ENCODE measurements around the gene PREB.
"Not testable (repeated sequence)": the region's sequence is repeated elsewhere in the genome, so short reads cannot be mapped to it uniquely, and the experiment has no call there.

PREB gene

GRCh38 chr2:27130396-27130795 lies 4.0 kb downstream of the PREB start:
- FAIRE-seq (no peak), DNase-seq (ENCODE audit: insufficient read length, low spot score) (no peak)
- no peak for TF ChIP-seq POLR2A (IDR thresholded peaks at IDR 0.05; ENCODE audit: low read depth, low read length)
- no peak for TF ChIP-seq POLR2AphosphoS5 (IDR thresholded peaks at IDR 0.05; ENCODE audit: low read depth, low read length)
- no peak for TF ChIP-seq TAF1 (IDR thresholded peaks at IDR 0.05; ENCODE audit: low read depth, low read length)
- TF ChIP-seq SPI1 (IDR thresholded peaks at IDR 0.05; ENCODE audit: low read depth, low read length): no peak
- TF ChIP-seq POU2F2 (IDR thresholded peaks at IDR 0.05; ENCODE audit: low read depth, low read length): no peak
- TF ChIP-seq PAX5 (IDR thresholded peaks at IDR 0.05; ENCODE audit: insufficient read depth, low read length, severe bottlenecking): no peak

GRCh38 chr2:27128668-27129571 lies 5.5 kb downstream of the PREB start:
- TF ChIP-seq SPI1 (IDR thresholded peaks at IDR 0.05; ENCODE audit: low read depth, low read length) (no peak), POLR2A (IDR thresholded peaks at IDR 0.05; ENCODE audit: low read depth, low read length) (no peak), PAX5 (IDR thresholded peaks at IDR 0.05; ENCODE audit: insufficient read depth, low read length, severe bottlenecking) (no peak), TAF1 (IDR thresholded peaks at IDR 0.05; ENCODE audit: low read depth, low read length) (no peak)
- FAIRE-seq (no peak), DNase-seq (ENCODE audit: insufficient read length, low spot score) (no peak)

- FAIRE-seq: no peak
- no peak for DNase-seq (ENCODE audit: insufficient read length, low spot score)
- TF ChIP-seq PAX5 (IDR thresholded peaks at IDR 0.05; ENCODE audit: insufficient read depth, low read length, severe bottlenecking) (no peak), SPI1 (IDR thresholded peaks at IDR 0.05; ENCODE audit: low read depth, low read length) (no peak), POLR2A (IDR thresholded peaks at IDR 0.05; ENCODE audit: low read depth, low read length) (no peak), POLR2AphosphoS5 (IDR thresholded peaks at IDR 0.05; ENCODE audit: low read depth, low read length) (no peak), POU2F2 (IDR thresholded peaks at IDR 0.05; ENCODE audit: low read depth, low read length) (no peak), TAF1 (IDR thresholded peaks at IDR 0.05; ENCODE audit: low read depth, low read length) (no peak)
These were observed 6.4 kb downstream of the PREB start for GRCh38 chr2:27127883-27128667.

GRCh38 chr2:27126252-27126710 lies 8.2 kb downstream of the PREB start:
- TF ChIP-seq POU2F2 (IDR thresholded peaks at IDR 0.05; ENCODE audit: low read depth, low read length) (no peak), SPI1 (IDR thresholded peaks at IDR 0.05; ENCODE audit: low read depth, low read length) (no peak), PAX5 (IDR thresholded peaks at IDR 0.05; ENCODE audit: insufficient read depth, low read length, severe bottlenecking) (no peak), POLR2AphosphoS5 (IDR thresholded peaks at IDR 0.05; ENCODE audit: low read depth, low read length) (no peak), POLR2A (IDR thresholded peaks at IDR 0.05; ENCODE audit: low read depth, low read length) (no peak), TAF1 (IDR thresholded peaks at IDR 0.05; ENCODE audit: low read depth, low read length) (no peak)
- DNase-seq (ENCODE audit: insufficient read length, low spot score): no peak
- no peak for FAIRE-seq

- TF ChIP-seq POU2F2 (IDR thresholded peaks at IDR 0.05; ENCODE audit: low read depth, low read length) (no peak), PAX5 (IDR thresholded peaks at IDR 0.05; ENCODE audit: insufficient read depth, low read length, severe bottlenecking) (no peak), SPI1 (IDR thresholded peaks at IDR 0.05; ENCODE audit: low read depth, low read length) (no peak), TAF1 (IDR thresholded peaks at IDR 0.05; ENCODE audit: low read depth, low read length) (no peak), POLR2A (IDR thresholded peaks at IDR 0.05; ENCODE audit: low read depth, low read length) (no peak), POLR2AphosphoS5 (IDR thresholded peaks at IDR 0.05; ENCODE audit: low read depth, low read length) (no peak)
- FAIRE-seq (no peak), DNase-seq (ENCODE audit: insufficient read length, low spot score) (no peak)
These were observed 9.3 kb downstream of the PREB start for GRCh38 chr2:27125104-27125503.

GRCh38 chr2:27123302-27124150 lies 10.9 kb downstream of the PREB start, which contains the start of gene ABHD1:
TSS of gene ABHD1 (plus strand) at chr2:27123815. CDS start at chr2:27123949, 134 bp downstream.
- DNase-seq (ENCODE audit: insufficient read length, low spot score): no peak
- TF ChIP-seq POLR2A (IDR thresholded peaks at IDR 0.05; ENCODE audit: low read depth, low read length): no peak
- no peak for TF ChIP-seq SPI1 (IDR thresholded peaks at IDR 0.05; ENCODE audit: low read depth, low read length)
- no peak for TF ChIP-seq POU2F2 (IDR thresholded peaks at IDR 0.05; ENCODE audit: low read depth, low read length)
- no peak for TF ChIP-seq TAF1 (IDR thresholded peaks at IDR 0.05; ENCODE audit: low read depth, low read length)
- TF ChIP-seq PAX5 (IDR thresholded peaks at IDR 0.05; ENCODE audit: insufficient read depth, low read length, severe bottlenecking): no peak
- TF ChIP-seq POLR2AphosphoS5 (IDR thresholded peaks at IDR 0.05; ENCODE audit: low read depth, low read length): no peak
- peak; percentile 73 for FAIRE-seq

- TF ChIP-seq SPI1 (IDR thresholded peaks at IDR 0.05; ENCODE audit: low read depth, low read length) (no peak), PAX5 (IDR thresholded peaks at IDR 0.05; ENCODE audit: insufficient read depth, low read length, severe bottlenecking) (no peak), POU2F2 (IDR thresholded peaks at IDR 0.05; ENCODE audit: low read depth, low read length) (no peak), POLR2A (IDR thresholded peaks at IDR 0.05; ENCODE audit: low read depth, low read length) (no peak), TAF1 (IDR thresholded peaks at IDR 0.05; ENCODE audit: low read depth, low read length) (no peak), POLR2AphosphoS5 (IDR thresholded peaks at IDR 0.05; ENCODE audit: low read depth, low read length) (no peak)
- no peak for DNase-seq (ENCODE audit: insufficient read length, low spot score)
- no peak for FAIRE-seq
These were observed 11.6 kb downstream of the PREB start for GRCh38 chr2:27122791-27123190.

GRCh38 chr2:27121906-27122305 lies 12.5 kb downstream of the PREB start:
- TF ChIP-seq PAX5 (IDR thresholded peaks at IDR 0.05; ENCODE audit: insufficient read depth, low read length, severe bottlenecking): no peak
- TF ChIP-seq POLR2AphosphoS5 (IDR thresholded peaks at IDR 0.05; ENCODE audit: low read depth, low read length): no peak
- DNase-seq (ENCODE audit: insufficient read length, low spot score) (no peak), FAIRE-seq (no peak)

- FAIRE-seq; DNase-seq (ENCODE audit: insufficient read length, low spot score): not testable (repeated sequence)
These were observed 15.1 kb downstream of the PREB start for GRCh38 chr2:27119330-27119670.

Data from GM12891 (cell line).